KMS-11 (cell line): ENCODE results near the gene HDAC7.

Experiments
- H2AFZ ChIP-seq: fragments of 200-600 bp; sonication (generic); 2 replicates; pipeline ENCODE4 v1.6.1; 2016; ENCODE audit warnings: antibody characterized with exemption, mixed run types, low read depth
- H3K27ac ChIP-seq: fragments of 200-600 bp; sonication (generic); 2 replicates; pipeline ENCODE4 v1.6.1; 2016; ENCODE audit warnings: mild to moderate bottlenecking, mixed run types
- H3K27me3 ChIP-seq: fragments of 200-600 bp; sonication (generic); 2 replicates; pipeline ENCODE4 v1.6.1; 2017; ENCODE audit warnings: mild to moderate bottlenecking, low read depth, mixed run types, moderate library complexity; ENCODE audit not compliant: insufficient read depth
- H3K36me3 ChIP-seq: fragments of 200-600 bp; sonication (generic); 2 replicates; pipeline ENCODE4 v1.6.1; 2017; ENCODE audit warnings: mild to moderate bottlenecking, mixed run types; ENCODE audit not compliant: insufficient read depth
- H3K4me1 ChIP-seq: fragments of 200-600 bp; sonication (generic); 2 replicates; pipeline ENCODE4 v1.6.1; 2016; ENCODE audit warnings: mild to moderate bottlenecking, low read depth, mixed run types; ENCODE audit not compliant: poor library complexity, severe bottlenecking
- H3K4me2 ChIP-seq: fragments of 200-600 bp; sonication (generic); 2 replicates; pipeline ENCODE4 v1.7.0; 2016; ENCODE audit warnings: mild to moderate bottlenecking, mixed run types
- H3K4me3 ChIP-seq: fragments of 200-600 bp; sonication (generic); IDR thresholded peaks from 2 replicates; pipeline ENCODE4 v1.6.1; 2017; ENCODE audit warnings: low read depth, low read length, mixed read lengths; ENCODE audit not compliant: insufficient read depth
- H3K79me2 ChIP-seq: fragments of 200-600 bp; sonication (generic); 2 replicates; pipeline ENCODE4 v1.6.1; 2016; ENCODE audit warnings: low read depth, mixed run types; ENCODE audit not compliant: insufficient read depth
- H3K9ac ChIP-seq: fragments of 200-600 bp; sonication (generic); 2 replicates; pipeline ENCODE4 v1.6.1; 2016; ENCODE audit warnings: mild to moderate bottlenecking, mixed run types
- H4K20me1 ChIP-seq: fragments of 200-600 bp; sonication (generic); 2 replicates; pipeline ENCODE4 v1.6.1; 2016; ENCODE audit warnings: mild to moderate bottlenecking, mixed run types; ENCODE audit not compliant: insufficient read depth
- TF ChIP-seq, protein P1 (sequence below): fragments of 200-600 bp; sonication (generic); conservative IDR thresholded peaks from 2 replicates; pipeline ENCODE4 v1.6.1; 2017; ENCODE audit warnings: low read depth, mild to moderate bottlenecking, antibody characterized with exemption, low read length, moderate library complexity, mixed read lengths

HDAC7 gene

DNA sequence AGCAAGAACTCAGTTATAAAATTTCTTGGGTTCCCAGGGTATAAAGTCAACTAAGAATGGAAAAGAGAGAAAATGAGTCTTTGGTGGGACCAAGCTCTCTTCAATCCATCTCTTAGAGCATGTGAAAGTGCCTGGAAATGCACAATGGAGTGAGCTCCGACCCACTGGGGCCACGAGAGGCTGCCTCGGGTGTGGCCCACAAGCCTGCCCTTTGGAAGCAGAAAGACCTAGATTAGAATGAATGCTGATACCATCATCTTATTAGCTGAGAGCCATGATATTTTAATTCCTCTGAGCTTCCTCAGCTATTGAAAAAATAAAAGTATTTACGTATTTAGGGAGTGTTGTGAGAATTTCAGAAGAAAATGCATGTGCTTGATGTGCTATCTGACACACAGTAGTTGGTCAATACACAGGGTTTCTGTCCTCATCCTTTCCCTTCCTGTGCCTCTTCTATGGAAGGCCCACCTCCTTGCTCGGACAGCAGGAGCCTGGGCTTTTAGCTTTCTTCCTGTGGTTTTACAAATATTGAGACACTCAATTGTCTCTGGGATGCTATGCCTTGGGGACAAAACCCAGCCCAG, 42.6 kb upstream of the HDAC7 start:
- TF ChIP-seq, protein P1, sequence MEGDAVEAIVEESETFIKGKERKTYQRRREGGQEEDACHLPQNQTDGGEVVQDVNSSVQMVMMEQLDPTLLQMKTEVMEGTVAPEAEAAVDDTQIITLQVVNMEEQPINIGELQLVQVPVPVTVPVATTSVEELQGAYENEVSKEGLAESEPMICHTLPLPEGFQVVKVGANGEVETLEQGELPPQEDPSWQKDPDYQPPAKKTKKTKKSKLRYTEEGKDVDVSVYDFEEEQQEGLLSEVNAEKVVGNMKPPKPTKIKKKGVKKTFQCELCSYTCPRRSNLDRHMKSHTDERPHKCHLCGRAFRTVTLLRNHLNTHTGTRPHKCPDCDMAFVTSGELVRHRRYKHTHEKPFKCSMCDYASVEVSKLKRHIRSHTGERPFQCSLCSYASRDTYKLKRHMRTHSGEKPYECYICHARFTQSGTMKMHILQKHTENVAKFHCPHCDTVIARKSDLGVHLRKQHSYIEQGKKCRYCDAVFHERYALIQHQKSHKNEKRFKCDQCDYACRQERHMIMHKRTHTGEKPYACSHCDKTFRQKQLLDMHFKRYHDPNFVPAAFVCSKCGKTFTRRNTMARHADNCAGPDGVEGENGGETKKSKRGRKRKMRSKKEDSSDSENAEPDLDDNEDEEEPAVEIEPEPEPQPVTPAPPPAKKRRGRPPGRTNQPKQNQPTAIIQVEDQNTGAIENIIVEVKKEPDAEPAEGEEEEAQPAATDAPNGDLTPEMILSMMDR, result no peak
- H3K79me2 ChIP-seq, result no peaks in the 10 kb centered on the region
- no peak overlapping the region for H3K27ac ChIP-seq

DNA sequence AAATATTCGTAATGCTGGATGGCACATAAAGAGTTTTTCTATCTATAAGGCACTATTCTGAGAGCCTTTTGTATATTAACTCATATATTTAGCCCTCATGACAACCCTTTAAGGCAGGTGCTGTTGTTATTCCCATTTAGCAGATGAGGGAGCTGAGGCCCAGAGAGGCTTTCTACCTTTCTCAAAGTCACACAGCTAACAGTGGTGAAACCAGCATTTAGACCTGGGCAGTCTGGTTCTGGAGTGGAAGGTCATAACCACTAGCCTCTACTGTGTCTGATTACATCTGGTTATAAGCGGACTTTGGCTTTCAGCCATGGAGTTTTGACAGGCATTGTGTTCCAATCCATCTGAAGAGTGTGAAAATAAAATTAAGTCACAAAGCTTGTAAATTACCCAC, 41.2 kb upstream of the HDAC7 start:
- Histone ChIP-seq H3K27me3 (no peaks in the 10 kb centered on the region), H3K4me2 (no peak overlapping the region)
- TF ChIP-seq, protein P1, result no peak

More for the DNA sequence above, 42.6 kb upstream of the HDAC7 start:
- no peak overlapping the region for H3K4me2 ChIP-seq
- H2AFZ ChIP-seq, result no peak overlapping the region
- peaks cover 2% of the 10 kb centered on the region for H3K4me1 ChIP-seq
- no peaks in the 10 kb centered on the region for H3K27me3 ChIP-seq
- H3K4me3 ChIP-seq, result no peak overlapping the region
- no peak overlapping the region for H3K9ac ChIP-seq
- H4K20me1 ChIP-seq, result no peaks in the 10 kb centered on the region
- H3K36me3 ChIP-seq, result no peaks in the 10 kb centered on the region

DNA sequence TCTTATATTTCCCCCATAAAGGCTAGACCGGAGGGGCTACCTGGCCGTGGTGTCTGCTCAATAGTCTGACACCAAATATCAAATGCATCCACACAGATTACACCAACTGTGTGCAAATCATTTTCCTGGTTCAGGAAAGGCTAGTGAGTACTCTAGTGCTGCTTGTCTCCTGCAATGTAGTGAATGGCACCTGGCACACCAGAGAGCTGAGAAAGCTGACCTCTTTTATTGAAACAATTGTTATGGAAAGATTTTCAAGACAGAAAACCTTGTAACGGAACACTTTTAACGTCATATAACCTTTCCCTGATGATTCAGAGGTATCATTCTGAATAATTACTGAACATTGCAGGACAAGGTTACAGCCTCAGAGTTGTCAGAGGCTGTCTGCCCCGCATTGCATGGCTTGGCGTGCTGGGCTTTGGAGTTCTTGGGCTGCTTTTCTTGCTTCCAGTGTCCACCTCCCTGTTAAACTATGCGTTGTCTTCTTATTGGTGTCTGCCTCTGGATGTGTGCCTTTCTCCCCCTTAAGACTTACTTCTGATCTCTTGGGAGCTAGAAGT, 40.7 kb upstream of the HDAC7 start:
- Histone ChIP-seq H3K27me3 (no peaks in the 10 kb centered on the region), H3K36me3 (no peaks in the 10 kb centered on the region), H3K4me3 (no peak overlapping the region), H4K20me1 (no peaks in the 10 kb centered on the region), H3K79me2 (no peaks in the 10 kb centered on the region), H3K9ac (no peak overlapping the region), H3K27ac (no peak overlapping the region), H2AFZ (no peak overlapping the region), H3K4me1 (no peaks in the 10 kb centered on the region), H3K4me2 (no peak overlapping the region)
- TF ChIP-seq, protein P1, result no peak

More for the DNA sequence above, 41.2 kb upstream of the HDAC7 start:
- no peaks in the 10 kb centered on the region for H3K36me3 ChIP-seq
- H3K4me3 ChIP-seq, result no peak overlapping the region
- no peak overlapping the region for H3K9ac ChIP-seq
- H4K20me1 ChIP-seq, result no peaks in the 10 kb centered on the region
- no peaks in the 10 kb centered on the region for H3K79me2 ChIP-seq
- no peak overlapping the region for H3K27ac ChIP-seq
- no peaks in the 10 kb centered on the region for H3K4me1 ChIP-seq
- H2AFZ ChIP-seq, result no peak overlapping the region

DNA sequence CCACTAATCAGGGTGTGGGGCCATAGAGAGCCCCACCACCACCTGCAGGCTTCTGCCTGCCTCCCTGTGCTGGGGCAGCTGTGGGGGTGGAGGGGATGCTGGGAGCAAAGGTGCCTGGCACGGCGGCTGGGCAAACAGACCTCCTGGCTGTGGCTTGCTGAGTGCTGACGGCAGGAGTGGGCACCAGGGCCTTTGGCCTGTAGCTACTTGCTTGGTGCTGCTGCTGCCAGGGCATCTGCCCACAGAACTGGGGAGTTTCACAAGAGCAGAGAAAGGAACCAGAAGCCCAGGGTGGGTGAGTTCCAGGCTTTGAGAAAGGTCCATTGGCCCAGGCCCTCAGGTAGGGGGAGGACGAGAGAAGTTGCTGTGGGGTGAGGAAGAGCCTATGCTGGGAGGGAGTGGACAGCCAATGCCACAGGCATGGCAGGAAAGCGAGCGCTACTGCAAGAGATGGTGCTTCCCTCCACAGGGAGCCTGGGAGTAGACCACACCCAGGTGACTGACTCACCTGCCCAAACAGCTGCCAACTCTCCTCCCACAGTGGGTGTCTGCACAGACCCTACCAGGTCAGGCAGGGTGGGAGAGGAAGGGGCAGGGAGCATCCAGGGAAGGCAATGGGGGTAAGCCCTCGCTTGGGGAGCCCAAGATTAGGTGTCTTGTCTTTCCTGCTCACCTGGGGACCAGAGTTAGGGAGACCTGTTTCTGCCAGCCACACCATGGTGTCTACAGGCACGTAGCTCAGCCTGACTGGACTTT, 39.0 kb upstream of the HDAC7 start:
- no peak overlapping the region for H3K9ac ChIP-seq
- H4K20me1 ChIP-seq, result no peaks in the 10 kb centered on the region
- H2AFZ ChIP-seq, result no peak overlapping the region
- no peaks in the 10 kb centered on the region for H3K79me2 ChIP-seq
- H3K4me2 ChIP-seq, result no peak overlapping the region
- TF ChIP-seq, protein P1, result no peak
- H3K4me3 ChIP-seq, result no peak overlapping the region
- H3K36me3 ChIP-seq, result no peaks in the 10 kb centered on the region
- no peaks in the 10 kb centered on the region for H3K4me1 ChIP-seq
- H3K27ac ChIP-seq, result no peak overlapping the region
- H3K27me3 ChIP-seq, result no peaks in the 10 kb centered on the region
